Naive thymus-derived CD4-positive, alpha-beta T cell (primary cell): Measurements from ENCODE around the gene PPP4R2. TPM values are rescaled to one million over a fixed set of nuclear protein-coding genes. Genes with fewer than 3 reads are reported as not detected.

ENCODE experiments used
- ATAC-seq: fragments of 150-1000 bp; cut with Tn5 transposase; 2 replicates; pipeline ENCODE4 v1.10.0; 2021; ENCODE audit warnings: mild to moderate bottlenecking, moderate library complexity
- CTCF ChIA-PET: fragments of 350-600 bp; sonication (Branson Sonifier 250); formaldehyde crosslinking; loops from one replicate; lab custom pipeline; 2021; ENCODE audit warnings: antibody characterized with exemption; lab: Charles Lee
- POLR2A ChIA-PET: fragments of 350-600 bp; sonication (Branson Sonifier 250); formaldehyde crosslinking; loops from one replicate; lab custom pipeline; 2021; ENCODE audit warnings: antibody characterized with exemption, inconsistent platforms; lab: Charles Lee
- DNase-seq, 9 donors: peaks; one replicate each; pipeline versions ENCODE4 v3.0.0 to v3.0.0-alpha.2; 2020 to 2022; ENCODE audit warnings: mixed read lengths in 1 of 9
- H3K27ac ChIP-seq: one replicate; pipeline ENCODE4 v1.7.0; 2013; ENCODE audit warnings: mild to moderate bottlenecking, low read depth, low read length, moderate library complexity
- H3K27me3 ChIP-seq, 2 donors: one replicate each; pipeline ENCODE4 v1.7.0; 2013; ENCODE audit warnings: low read length in 2 of 2, mild to moderate bottlenecking in 2 of 2, moderate library complexity in 2 of 2; ENCODE audit not compliant: control insufficient read depth in 2 of 2, insufficient read depth in 2 of 2
- H3K36me3 ChIP-seq, 3 experiments: 1 replicate in 2 of 3; 2 replicates in 1 of 3; pipeline ENCODE4 v1.7.0; 2013; ENCODE audit warnings: low read length in 3 of 3, mild to moderate bottlenecking in 3 of 3, moderate library complexity in 1 of 3; ENCODE audit not compliant: insufficient read depth in 3 of 3, control insufficient read depth in 2 of 3
- H3K4me1 ChIP-seq, 2 donors: one replicate each; pipeline ENCODE4 v1.7.0; 2013; ENCODE audit warnings: low read length in 2 of 2, mild to moderate bottlenecking in 2 of 2, moderate library complexity in 1 of 2; ENCODE audit not compliant: control insufficient read depth in 2 of 2, insufficient read depth in 2 of 2
- H3K4me3 ChIP-seq: 2 replicates; pipeline ENCODE4 v1.7.0; 2013; ENCODE audit warnings: mild to moderate bottlenecking, low read length
- H3K9me3 ChIP-seq, 3 experiments: 1 replicate in 2 of 3; 2 replicates in 1 of 3; pipeline ENCODE4 v1.7.0; 2013; ENCODE audit warnings: low read length in 3 of 3; ENCODE audit not compliant: control insufficient read depth in 2 of 3
- H3K27ac Mint-ChIP-seq, 9 donors: one replicate each; pipeline ENCODE4 v1.8.0; 2020 to 2022; ENCODE audit warnings: mixed read lengths in 9 of 9, mild to moderate bottlenecking in 8 of 9, moderate library complexity in 5 of 9, inconsistent platforms in 2 of 9
- H3K27me3 Mint-ChIP-seq, 5 donors: one replicate each; pipeline ENCODE4 v1.8.0; 2021 to 2022; ENCODE audit warnings: mixed read lengths in 5 of 5, mild to moderate bottlenecking in 1 of 5
- H3K36me3 Mint-ChIP-seq, 5 donors: one replicate each; pipeline ENCODE4 v1.8.0; 2020 to 2022; ENCODE audit warnings: mixed read lengths in 5 of 5, mild to moderate bottlenecking in 3 of 5, inconsistent platforms in 1 of 5
- H3K4me1 Mint-ChIP-seq, 7 donors: one replicate each; pipeline ENCODE4 v1.8.0; 2020 to 2022; ENCODE audit warnings: mixed read lengths in 7 of 7, mild to moderate bottlenecking in 3 of 7, inconsistent platforms in 1 of 7
- H3K4me3 Mint-ChIP-seq, 10 donors: one replicate each; pipeline ENCODE4 v1.8.0; 2020 to 2022; ENCODE audit warnings: mild to moderate bottlenecking in 10 of 10, mixed read lengths in 10 of 10, moderate library complexity in 6 of 10, inconsistent platforms in 2 of 10
- H3K9me3 Mint-ChIP-seq, 11 donors: one replicate each; pipeline ENCODE4 v1.8.0; 2020 to 2022; ENCODE audit warnings: mixed read lengths in 11 of 11, mild to moderate bottlenecking in 4 of 11, inconsistent platforms in 1 of 11, moderate library complexity in 1 of 11
- intact Hi-C, 2 donors: fragments of 100-400 bp; cut with micrococcal nuclease; formaldehyde crosslinking; loops; one replicate each; pipeline ENCODE4 v1.15.1; 2023
- polyA plus RNA-seq, 2 donors: library from polyadenylated mRNA; unstranded; fragments of 300-500 nt; fragmentation: Illumina TruSeq; gene quantifications; one replicate each; pipeline ENCODE4 v1.2.3, GENCODE V29; 2021
- total RNA-seq, 6 experiments: library from RNA in 5 of 6; stranded (reverse) in 5 of 6; gene quantifications; 1 replicate in 5 of 6; 2 replicates in 1 of 6; pipeline ENCODE4 v1.2.3 and lab custom pipeline; 2021 to 2026

Gene PPP4R2
- 10 to 100 TPM; 56.3 to 87.0 (median 63.8) TPM for total RNA-seq
- 10 to 100 TPM; 35.0 to 38.9 TPM for polyA plus RNA-seq
- 71.2 reads per million, percentile 78 among the genes with 10 or more reads in this experiment for total RNA-seq (lab: John Stamatoyannopoulos, UW)

- Mint-ChIP-seq H3K27ac (peak within 1 kb of the TSS; percentile 69 to 97 (median 88)), H3K4me3 (peak within 1 kb of the TSS; percentile 84 to 95 (median 92)), H3K27me3 (no peaks in the 10 kb centered on the region), H3K4me1 (peaks cover 30 to 51% (median 44%) of the 10 kb centered on the region in 7 donors), H3K9me3 (no peaks in the 10 kb centered on the region), H3K36me3 (peaks cover 6 to 23% (median 18%) of the 10 kb centered on the region in 5 donors)
- intact Hi-C loops: loop anchor here (1.0 to 5.0 kb wide), 13 partner anchors 30 to 1414 kb away; partner anchors contain the start of genes FOXP1 (in 1 of the 2), RYBP (in 1 of the 2) and SHQ1 (in 1 of the 2)
- peak; percentile 94 for ATAC-seq
- no peaks in the 10 kb centered on the region for H3K27me3 ChIP-seq
- peak; percentile 90 to 96 (median 94) for DNase-seq
- H3K4me3 ChIP-seq: peak within 1 kb of the TSS; percentile 76
- H3K36me3 ChIP-seq: peaks cover 0 to 9% (median 0%) of the 10 kb centered on the region in 3 experiments
- ChIA-PET POLR2A (interaction anchor here (0.7 to 1.5 kb wide), 6 partner anchors 9 to 1273 kb away, joined by 3 to 4 read pairs (median 3); no protein-coding TSS in a partner anchor), CTCF (interaction anchor here (1.1 kb wide), 1 partner anchor 10 kb away, joined by 4 read pairs; no protein-coding TSS in a partner anchor)
- peak within 1 kb of the TSS; percentile 97 for H3K27ac ChIP-seq
- H3K4me1 ChIP-seq: peaks cover 26 to 36% of the 10 kb centered on the region in 2 donors
- no peaks in the 10 kb centered on the region for H3K9me3 ChIP-seq
These were observed at the start of gene PPP4R2 for GRCh38 chr3:72996473-72997333. TSS of gene PPP4R2 (plus strand) at chr3:72996811. CDS start at chr3:72997038, 227 bp downstream.

- H3K4me1 Mint-ChIP-seq: peaks cover 0 to 18% (median 11%) of the 10 kb centered on the region in 7 donors
- Histone ChIP-seq H3K4me1 (no peaks in the 10 kb centered on the region), H3K27me3 (no peaks in the 10 kb centered on the region), H3K36me3 (no peaks in the 10 kb centered on the region), H3K4me3 (no peak overlapping the region), H3K27ac (no peak overlapping the region), H3K9me3 (no peaks in the 10 kb centered on the region)
- intact Hi-C loops: no loop called here
- no peak for ATAC-seq
- CTCF ChIA-PET: interaction anchor here (0.6 to 0.8 kb wide), 2 partner anchors 18 to 149 kb away, joined by 3 read pairs; no protein-coding TSS in a partner anchor
- no peak overlapping the region for H3K4me3 Mint-ChIP-seq
- no peaks in the 10 kb centered on the region for H3K27me3 Mint-ChIP-seq
- no peak for DNase-seq
- H3K36me3 Mint-ChIP-seq: no peaks in the 10 kb centered on the region
- POLR2A ChIA-PET: no interaction called here
- H3K9me3 Mint-ChIP-seq: no peaks in the 10 kb centered on the region
- H3K27ac Mint-ChIP-seq: no peak overlapping the region
These were observed 48.7 kb upstream of the PPP4R2 start for GRCh38 chr3:72947715-72948490.

GRCh38 chr3:72949016-72949415 is 47.6 kb upstream of the PPP4R2 start:
- DNase-seq (no peak), ATAC-seq (no peak)
- no peaks in the 10 kb centered on the region for H3K9me3 Mint-ChIP-seq
- no peaks in the 10 kb centered on the region for H3K4me1 ChIP-seq
- intact Hi-C loops: no loop called here
- H3K9me3 ChIP-seq: no peaks in the 10 kb centered on the region
- no peaks in the 10 kb centered on the region for H3K27me3 ChIP-seq
- no peaks in the 10 kb centered on the region for H3K27me3 Mint-ChIP-seq
- POLR2A ChIA-PET: no interaction called here
- no peak overlapping the region for H3K27ac Mint-ChIP-seq
- no peaks in the 10 kb centered on the region for H3K36me3 Mint-ChIP-seq
- CTCF ChIA-PET: no interaction called here
- H3K4me3 Mint-ChIP-seq: no peak overlapping the region
- no peak overlapping the region for H3K27ac ChIP-seq
- no peak overlapping the region for H3K4me3 ChIP-seq
- H3K36me3 ChIP-seq: no peaks in the 10 kb centered on the region
- peaks cover 0 to 18% (median 11%) of the 10 kb centered on the region in 7 donors for H3K4me1 Mint-ChIP-seq

GRCh38 chr3:72950372-72950771 is 46.2 kb upstream of the PPP4R2 start:
- Mint-ChIP-seq H3K4me3 (no peak overlapping the region), H3K36me3 (no peaks in the 10 kb centered on the region), H3K27me3 (peaks cover 0 to 4% (median 0%) of the 10 kb centered on the region in 5 donors), H3K27ac (peak overlapping the region in 1 of 9 donors; percentile 34), H3K4me1 (peaks cover 0 to 17% (median 11%) of the 10 kb centered on the region in 7 donors), H3K9me3 (no peaks in the 10 kb centered on the region)
- no peaks in the 10 kb centered on the region for H3K9me3 ChIP-seq
- no peak overlapping the region for H3K27ac ChIP-seq
- no peak overlapping the region for H3K4me3 ChIP-seq
- intact Hi-C loops: no loop called here
- POLR2A ChIA-PET: no interaction called here
- CTCF ChIA-PET: interaction anchor here (0.6 kb wide), 1 partner anchor 1221 kb away, joined by 3 read pairs; no protein-coding TSS in a partner anchor
- no peaks in the 10 kb centered on the region for H3K36me3 ChIP-seq
- ATAC-seq: no peak
- no peak for DNase-seq
- no peaks in the 10 kb centered on the region for H3K4me1 ChIP-seq
- no peaks in the 10 kb centered on the region for H3K27me3 ChIP-seq

GRCh38 chr3:72950801-72951200 is 45.8 kb upstream of the PPP4R2 start:
- Mint-ChIP-seq H3K27me3 (peaks cover 0 to 4% (median 0%) of the 10 kb centered on the region in 5 donors), H3K9me3 (no peaks in the 10 kb centered on the region), H3K4me3 (peak overlapping the region in 1 of 10 donors; percentile 17), H3K36me3 (no peaks in the 10 kb centered on the region), H3K4me1 (peaks cover 0 to 17% (median 11%) of the 10 kb centered on the region in 7 donors), H3K27ac (no peak overlapping the region)
- H3K27ac ChIP-seq: no peak overlapping the region
- ChIA-PET CTCF (no interaction called here), POLR2A (no interaction called here)
- ATAC-seq (no peak), DNase-seq (no peak)
- H3K36me3 ChIP-seq: no peaks in the 10 kb centered on the region
- no peaks in the 10 kb centered on the region for H3K27me3 ChIP-seq
- intact Hi-C loops: no loop called here
- H3K4me3 ChIP-seq: no peak overlapping the region
- no peaks in the 10 kb centered on the region for H3K4me1 ChIP-seq
- no peaks in the 10 kb centered on the region for H3K9me3 ChIP-seq

- Mint-ChIP-seq H3K4me3 (peak overlapping the region in 2 of 10 donors; percentile 13 to 17), H3K27me3 (peaks cover 0 to 7% (median 0%) of the 10 kb centered on the region in 5 donors), H3K36me3 (no peaks in the 10 kb centered on the region), H3K9me3 (no peaks in the 10 kb centered on the region), H3K27ac (no peak overlapping the region), H3K4me1 (peaks cover 0 to 17% (median 11%) of the 10 kb centered on the region in 7 donors)
- Histone ChIP-seq H3K27ac (no peak overlapping the region), H3K36me3 (no peaks in the 10 kb centered on the region), H3K4me1 (no peaks in the 10 kb centered on the region), H3K9me3 (no peaks in the 10 kb centered on the region), H3K27me3 (no peaks in the 10 kb centered on the region), H3K4me3 (no peak overlapping the region)
- ChIA-PET POLR2A (no interaction called here), CTCF (interaction anchor here (0.7 kb wide), 2 partner anchors 219 to 540 kb away, joined by 3 to 4 read pairs; no protein-coding TSS in a partner anchor)
- DNase-seq (peak in 2 of 9 donors; percentile 15 to 27), ATAC-seq (no peak)
- intact Hi-C loops: no loop called here
These were observed 45.3 kb upstream of the PPP4R2 start for GRCh38 chr3:72951259-72951722.
